ENCODE measurements around the gene ZFP36L2.

DNA sequence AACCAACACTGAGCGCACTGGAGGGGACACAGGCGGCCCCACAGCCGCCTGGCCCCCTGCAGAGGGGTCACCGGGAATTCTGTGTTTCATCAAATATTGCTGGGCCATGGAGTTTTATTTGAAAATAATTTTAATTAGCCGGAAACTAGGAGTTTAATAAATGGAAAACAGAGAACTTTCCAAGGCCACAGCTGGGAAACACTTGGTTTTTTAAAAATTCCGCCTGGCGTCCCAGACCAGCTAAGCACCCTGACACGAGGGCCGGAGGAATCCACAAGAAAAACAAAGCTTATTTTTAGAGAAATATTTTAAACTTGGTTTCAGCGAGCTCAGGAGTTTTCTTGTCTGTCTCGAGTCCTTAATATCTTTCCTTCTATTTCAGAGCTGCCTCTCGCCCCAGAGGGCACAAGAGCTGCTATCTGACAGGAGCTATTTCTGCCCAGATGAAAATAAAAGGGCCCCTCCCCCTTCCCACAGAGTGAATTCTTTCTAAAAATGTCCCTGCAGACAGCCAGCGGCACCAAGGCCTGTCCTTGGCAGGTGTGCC is 8.2 kb downstream of the ZFP36L2 start:
- TF ChIP-seq, protein P1, sequence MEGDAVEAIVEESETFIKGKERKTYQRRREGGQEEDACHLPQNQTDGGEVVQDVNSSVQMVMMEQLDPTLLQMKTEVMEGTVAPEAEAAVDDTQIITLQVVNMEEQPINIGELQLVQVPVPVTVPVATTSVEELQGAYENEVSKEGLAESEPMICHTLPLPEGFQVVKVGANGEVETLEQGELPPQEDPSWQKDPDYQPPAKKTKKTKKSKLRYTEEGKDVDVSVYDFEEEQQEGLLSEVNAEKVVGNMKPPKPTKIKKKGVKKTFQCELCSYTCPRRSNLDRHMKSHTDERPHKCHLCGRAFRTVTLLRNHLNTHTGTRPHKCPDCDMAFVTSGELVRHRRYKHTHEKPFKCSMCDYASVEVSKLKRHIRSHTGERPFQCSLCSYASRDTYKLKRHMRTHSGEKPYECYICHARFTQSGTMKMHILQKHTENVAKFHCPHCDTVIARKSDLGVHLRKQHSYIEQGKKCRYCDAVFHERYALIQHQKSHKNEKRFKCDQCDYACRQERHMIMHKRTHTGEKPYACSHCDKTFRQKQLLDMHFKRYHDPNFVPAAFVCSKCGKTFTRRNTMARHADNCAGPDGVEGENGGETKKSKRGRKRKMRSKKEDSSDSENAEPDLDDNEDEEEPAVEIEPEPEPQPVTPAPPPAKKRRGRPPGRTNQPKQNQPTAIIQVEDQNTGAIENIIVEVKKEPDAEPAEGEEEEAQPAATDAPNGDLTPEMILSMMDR (IDR thresholded peaks at IDR 0.05): no peak
- TF ChIP-seq EP300 (IDR thresholded peaks at IDR 0.05): no peak
